HepG2 (cell line): ENCODE data around the gene RBM8A. TPM values are rescaled to one million over a fixed set of nuclear protein-coding genes. Genes with fewer than 3 reads are reported as not detected.
A peak's percentile ranks its signal among the peaks of the same experiment; 100 is the strongest.

Source experiments
- BCL6 ChIP-seq: IDR thresholded peaks from 2 replicates; pipeline ENCODE4 v1.6.1; 2016; ENCODE audit warnings: missing genetic modification reagents, missing compliant biosample characterization
- EEA1 ChIP-seq: sonication (generic); formaldehyde crosslinking; IDR thresholded peaks from 2 replicates; pipeline ENCODE4 v1.5.1; 2020; ENCODE audit warnings: mild to moderate bottlenecking, missing genetic modification reagents, borderline replicate concordance
- FOXM1 ChIP-seq: sonication (generic); formaldehyde crosslinking; IDR thresholded peaks from 2 replicates; pipeline ENCODE4 v1.5.0; 2020; ENCODE audit warnings: missing genetic modification reagents
- GLI4 ChIP-seq: sonication (generic); formaldehyde crosslinking; IDR thresholded peaks from 2 replicates; pipeline ENCODE4 v1.5.1; 2020; ENCODE audit warnings: missing genetic modification reagents, mild to moderate bottlenecking, moderate library complexity, borderline replicate concordance
- PAF1 ChIP-seq: IDR thresholded peaks from 2 replicates; pipeline ENCODE4 v1.6.1; 2016; ENCODE audit warnings: missing genetic modification reagents, missing compliant biosample characterization
- REST ChIP-seq, 2 experiments: IDR thresholded peaks; 2 replicates each; pipeline ENCODE4 v1.6.1; 2011 to 2012; ENCODE audit warnings: low read length in 2 of 2, borderline replicate concordance in 1 of 2, low read depth in 1 of 2, mild to moderate bottlenecking in 1 of 2, moderate library complexity in 1 of 2
- RNF2 ChIP-seq: fragments of 450-650 bp; conservative IDR thresholded peaks from 2 replicates; pipeline ENCODE4 v1.6.1; 2016; ENCODE audit warnings: low read depth
- ZNF17 ChIP-seq: sonication (generic); formaldehyde crosslinking; IDR thresholded peaks from 2 replicates; pipeline ENCODE4 v1.5.0; 2020; ENCODE audit warnings: mild to moderate bottlenecking, missing genetic modification reagents
- ZNF230 ChIP-seq: sonication (generic); formaldehyde crosslinking; IDR thresholded peaks from 2 replicates; pipeline ENCODE4 v1.4.0; 2020; ENCODE audit warnings: mild to moderate bottlenecking, missing genetic modification reagents
- polyA plus RNA-seq, 8 experiments: library from polyadenylated mRNA; depleted of rRNA in 3 of 8; stranded (reverse) in 7 of 8; unstranded in 1 of 8; fragments of >200 nt; fragmentation: Illumina TruSeq in 4 of 8; extraction: Trizol in 4 of 8; gene quantifications; 2 replicates each; pipeline versions ENCODE4 v1.2.1 to v1.2.3, GENCODE V29; 2011 to 2016; ENCODE audit warnings: low read depth in 4 of 8, missing spikeins in 1 of 8, mixed read lengths in 1 of 8; ENCODE audit not compliant: insufficient read depth in 1 of 8
- total RNA-seq, 5 experiments: library from RNA; depleted of rRNA; stranded (reverse); fragments of >200 nt; fragmentation: Illumina TruSeq; extraction: Trizol; gene quantifications; 2 replicates each; pipeline ENCODE4 v1.2.3, GENCODE V29; 2016; ENCODE audit warnings: low read depth in 1 of 5
- TF ChIP-seq, protein P1 (sequence below): sonication (generic); formaldehyde crosslinking; IDR thresholded peaks from 2 replicates; pipeline ENCODE4 v1.4.0; 2020; ENCODE audit warnings: mild to moderate bottlenecking, missing genetic modification reagents
- TF ChIP-seq, protein P2 (sequence below): sonication (generic); formaldehyde crosslinking; IDR thresholded peaks from 2 replicates; pipeline ENCODE4 v1.5.0; 2020; ENCODE audit warnings: mild to moderate bottlenecking, missing genetic modification reagents, borderline replicate concordance

RBM8A gene
- total and polyA plus RNA-seq, 2 of the 13 experiments (the other 11 are each of a cell fraction or from before 2014, with no cell fraction given): 106 to 162 TPM

DNA sequence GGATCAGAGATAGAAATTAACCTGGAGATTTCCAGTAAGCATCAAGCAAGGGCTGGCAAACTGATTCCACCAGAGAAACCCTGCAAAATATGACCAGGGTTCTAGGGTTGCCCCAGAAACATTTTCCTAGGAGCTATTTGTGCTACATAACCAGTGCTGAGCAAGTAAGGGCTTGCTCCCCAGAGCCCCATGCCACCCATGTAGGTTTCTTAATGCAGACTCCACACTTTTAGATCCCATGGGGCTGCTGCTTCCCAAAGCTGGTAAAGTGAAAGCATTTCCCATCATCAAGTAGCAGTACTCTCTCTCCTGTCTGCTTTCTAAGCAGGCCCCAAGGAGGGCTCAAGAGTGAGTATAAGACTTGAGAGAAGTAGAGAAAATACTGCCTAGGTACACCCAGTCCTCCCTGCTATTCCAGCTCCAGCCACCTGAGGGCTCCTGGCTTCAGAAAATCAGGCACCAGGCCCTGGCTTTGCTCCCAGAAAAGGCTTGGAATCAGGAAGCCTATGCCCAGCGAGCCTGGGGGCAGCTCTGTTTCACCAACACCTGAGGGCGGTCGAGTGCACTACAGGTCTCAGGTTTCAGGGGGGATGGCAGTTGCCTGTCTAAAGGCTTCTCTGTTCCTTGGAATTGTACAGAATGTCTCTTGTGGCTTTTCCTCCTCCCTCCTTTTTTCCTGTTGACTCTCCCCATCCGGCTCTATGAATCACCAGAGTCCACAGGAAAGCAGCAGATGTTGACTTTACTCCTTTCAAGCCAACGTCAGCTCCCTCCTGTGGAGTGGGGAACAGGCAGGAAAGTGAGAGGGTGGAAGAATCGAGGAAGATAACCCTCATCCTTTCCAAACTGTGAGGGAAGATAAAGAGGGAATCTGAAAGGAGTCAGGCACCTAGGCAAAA, 35.4 kb downstream of the RBM8A start (continued):
- TF ChIP-seq BCL6 (CRISPR knock-in tag) (peak; percentile 56; the same call in 1 of the 2 replicates), PAF1 (CRISPR knock-in tag) (no peak), FOXM1 (CRISPR knock-in tag) (no peak), REST (IDR thresholded peaks at IDR 0.05; ENCODE audit: borderline replicate concordance in 1 of 2, low read depth in 1 of 2, low read length in 2 of 2) (peak in 1 of 2 experiments; percentile 27; a peak in 1 of 4 replicates), RNF2 (no peak), ZNF17 (CRISPR knock-in tag) (no peak), EEA1 (no peak), ZNF230 (CRISPR knock-in tag) (no peak), GLI4 (CRISPR knock-in tag) (no peak)
- TF ChIP-seq, protein P1, sequence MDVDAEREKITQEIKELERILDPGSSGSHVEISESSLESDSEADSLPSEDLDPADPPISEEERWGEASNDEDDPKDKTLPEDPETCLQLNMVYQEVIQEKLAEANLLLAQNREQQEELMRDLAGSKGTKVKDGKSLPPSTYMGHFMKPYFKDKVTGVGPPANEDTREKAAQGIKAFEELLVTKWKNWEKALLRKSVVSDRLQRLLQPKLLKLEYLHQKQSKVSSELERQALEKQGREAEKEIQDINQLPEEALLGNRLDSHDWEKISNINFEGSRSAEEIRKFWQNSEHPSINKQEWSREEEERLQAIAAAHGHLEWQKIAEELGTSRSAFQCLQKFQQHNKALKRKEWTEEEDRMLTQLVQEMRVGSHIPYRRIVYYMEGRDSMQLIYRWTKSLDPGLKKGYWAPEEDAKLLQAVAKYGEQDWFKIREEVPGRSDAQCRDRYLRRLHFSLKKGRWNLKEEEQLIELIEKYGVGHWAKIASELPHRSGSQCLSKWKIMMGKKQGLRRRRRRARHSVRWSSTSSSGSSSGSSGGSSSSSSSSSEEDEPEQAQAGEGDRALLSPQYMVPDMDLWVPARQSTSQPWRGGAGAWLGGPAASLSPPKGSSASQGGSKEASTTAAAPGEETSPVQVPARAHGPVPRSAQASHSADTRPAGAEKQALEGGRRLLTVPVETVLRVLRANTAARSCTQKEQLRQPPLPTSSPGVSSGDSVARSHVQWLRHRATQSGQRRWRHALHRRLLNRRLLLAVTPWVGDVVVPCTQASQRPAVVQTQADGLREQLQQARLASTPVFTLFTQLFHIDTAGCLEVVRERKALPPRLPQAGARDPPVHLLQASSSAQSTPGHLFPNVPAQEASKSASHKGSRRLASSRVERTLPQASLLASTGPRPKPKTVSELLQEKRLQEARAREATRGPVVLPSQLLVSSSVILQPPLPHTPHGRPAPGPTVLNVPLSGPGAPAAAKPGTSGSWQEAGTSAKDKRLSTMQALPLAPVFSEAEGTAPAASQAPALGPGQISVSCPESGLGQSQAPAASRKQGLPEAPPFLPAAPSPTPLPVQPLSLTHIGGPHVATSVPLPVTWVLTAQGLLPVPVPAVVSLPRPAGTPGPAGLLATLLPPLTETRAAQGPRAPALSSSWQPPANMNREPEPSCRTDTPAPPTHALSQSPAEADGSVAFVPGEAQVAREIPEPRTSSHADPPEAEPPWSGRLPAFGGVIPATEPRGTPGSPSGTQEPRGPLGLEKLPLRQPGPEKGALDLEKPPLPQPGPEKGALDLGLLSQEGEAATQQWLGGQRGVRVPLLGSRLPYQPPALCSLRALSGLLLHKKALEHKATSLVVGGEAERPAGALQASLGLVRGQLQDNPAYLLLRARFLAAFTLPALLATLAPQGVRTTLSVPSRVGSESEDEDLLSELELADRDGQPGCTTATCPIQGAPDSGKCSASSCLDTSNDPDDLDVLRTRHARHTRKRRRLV (CRISPR knock-in tag): peak; percentile 83; the same call in 1 of the 2 replicates
- TF ChIP-seq, protein P2, sequence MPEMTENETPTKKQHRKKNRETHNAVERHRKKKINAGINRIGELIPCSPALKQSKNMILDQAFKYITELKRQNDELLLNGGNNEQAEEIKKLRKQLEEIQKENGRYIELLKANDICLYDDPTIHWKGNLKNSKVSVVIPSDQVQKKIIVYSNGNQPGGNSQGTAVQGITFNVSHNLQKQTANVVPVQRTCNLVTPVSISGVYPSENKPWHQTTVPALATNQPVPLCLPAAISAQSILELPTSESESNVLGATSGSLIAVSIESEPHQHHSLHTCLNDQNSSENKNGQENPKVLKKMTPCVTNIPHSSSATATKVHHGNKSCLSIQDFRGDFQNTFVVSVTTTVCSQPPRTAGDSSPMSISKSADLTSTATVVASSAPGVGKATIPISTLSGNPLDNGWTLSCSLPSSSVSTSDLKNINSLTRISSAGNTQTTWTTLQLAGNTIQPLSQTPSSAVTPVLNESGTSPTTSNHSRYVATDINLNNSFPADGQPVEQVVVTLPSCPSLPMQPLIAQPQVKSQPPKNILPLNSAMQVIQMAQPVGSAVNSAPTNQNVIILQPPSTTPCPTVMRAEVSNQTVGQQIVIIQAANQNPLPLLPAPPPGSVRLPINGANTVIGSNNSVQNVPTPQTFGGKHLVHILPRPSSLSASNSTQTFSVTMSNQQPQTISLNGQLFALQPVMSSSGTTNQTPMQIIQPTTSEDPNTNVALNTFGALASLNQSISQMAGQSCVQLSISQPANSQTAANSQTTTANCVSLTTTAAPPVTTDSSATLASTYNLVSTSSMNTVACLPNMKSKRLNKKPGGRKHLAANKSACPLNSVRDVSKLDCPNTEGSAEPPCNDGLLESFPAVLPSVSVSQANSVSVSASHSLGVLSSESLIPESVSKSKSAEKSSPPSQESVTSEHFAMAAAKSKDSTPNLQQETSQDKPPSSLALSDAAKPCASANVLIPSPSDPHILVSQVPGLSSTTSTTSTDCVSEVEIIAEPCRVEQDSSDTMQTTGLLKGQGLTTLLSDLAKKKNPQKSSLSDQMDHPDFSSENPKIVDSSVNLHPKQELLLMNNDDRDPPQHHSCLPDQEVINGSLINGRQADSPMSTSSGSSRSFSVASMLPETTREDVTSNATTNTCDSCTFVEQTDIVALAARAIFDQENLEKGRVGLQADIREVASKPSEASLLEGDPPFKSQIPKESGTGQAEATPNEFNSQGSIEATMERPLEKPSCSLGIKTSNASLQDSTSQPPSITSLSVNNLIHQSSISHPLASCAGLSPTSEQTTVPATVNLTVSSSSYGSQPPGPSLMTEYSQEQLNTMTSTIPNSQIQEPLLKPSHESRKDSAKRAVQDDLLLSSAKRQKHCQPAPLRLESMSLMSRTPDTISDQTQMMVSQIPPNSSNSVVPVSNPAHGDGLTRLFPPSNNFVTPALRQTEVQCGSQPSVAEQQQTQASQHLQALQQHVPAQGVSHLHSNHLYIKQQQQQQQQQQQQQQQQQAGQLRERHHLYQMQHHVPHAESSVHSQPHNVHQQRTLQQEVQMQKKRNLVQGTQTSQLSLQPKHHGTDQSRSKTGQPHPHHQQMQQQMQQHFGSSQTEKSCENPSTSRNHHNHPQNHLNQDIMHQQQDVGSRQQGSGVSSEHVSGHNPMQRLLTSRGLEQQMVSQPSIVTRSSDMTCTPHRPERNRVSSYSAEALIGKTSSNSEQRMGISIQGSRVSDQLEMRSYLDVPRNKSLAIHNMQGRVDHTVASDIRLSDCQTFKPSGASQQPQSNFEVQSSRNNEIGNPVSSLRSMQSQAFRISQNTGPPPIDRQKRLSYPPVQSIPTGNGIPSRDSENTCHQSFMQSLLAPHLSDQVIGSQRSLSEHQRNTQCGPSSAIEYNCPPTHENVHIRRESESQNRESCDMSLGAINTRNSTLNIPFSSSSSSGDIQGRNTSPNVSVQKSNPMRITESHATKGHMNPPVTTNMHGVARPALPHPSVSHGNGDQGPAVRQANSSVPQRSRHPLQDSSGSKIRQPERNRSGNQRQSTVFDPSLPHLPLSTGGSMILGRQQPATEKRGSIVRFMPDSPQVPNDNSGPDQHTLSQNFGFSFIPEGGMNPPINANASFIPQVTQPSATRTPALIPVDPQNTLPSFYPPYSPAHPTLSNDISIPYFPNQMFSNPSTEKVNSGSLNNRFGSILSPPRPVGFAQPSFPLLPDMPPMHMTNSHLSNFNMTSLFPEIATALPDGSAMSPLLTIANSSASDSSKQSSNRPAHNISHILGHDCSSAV (CRISPR knock-in tag): no peak
